ENCODE data around the gene TEKT2.

DNA sequence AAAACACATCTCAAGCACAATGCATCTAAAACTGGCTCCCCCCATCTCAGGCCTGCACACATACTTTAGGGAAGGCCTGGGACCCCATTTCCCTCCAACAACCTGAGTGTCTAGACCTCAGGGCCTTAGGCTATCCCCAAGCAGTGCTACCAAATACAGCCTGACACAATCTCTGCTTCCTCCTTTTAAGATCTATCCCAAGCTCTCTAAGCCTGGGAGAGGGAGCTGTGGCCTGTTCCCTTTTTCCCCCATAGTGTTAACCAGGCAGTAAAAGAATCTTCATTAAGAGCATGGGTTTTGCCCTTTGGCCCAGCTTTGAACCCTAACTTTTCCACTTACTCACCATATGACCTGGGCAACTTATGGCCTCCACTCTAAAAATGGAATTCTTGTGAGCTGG lies 51.9 kb downstream of the TEKT2 start:
- TF ChIP-seq, protein P1, sequence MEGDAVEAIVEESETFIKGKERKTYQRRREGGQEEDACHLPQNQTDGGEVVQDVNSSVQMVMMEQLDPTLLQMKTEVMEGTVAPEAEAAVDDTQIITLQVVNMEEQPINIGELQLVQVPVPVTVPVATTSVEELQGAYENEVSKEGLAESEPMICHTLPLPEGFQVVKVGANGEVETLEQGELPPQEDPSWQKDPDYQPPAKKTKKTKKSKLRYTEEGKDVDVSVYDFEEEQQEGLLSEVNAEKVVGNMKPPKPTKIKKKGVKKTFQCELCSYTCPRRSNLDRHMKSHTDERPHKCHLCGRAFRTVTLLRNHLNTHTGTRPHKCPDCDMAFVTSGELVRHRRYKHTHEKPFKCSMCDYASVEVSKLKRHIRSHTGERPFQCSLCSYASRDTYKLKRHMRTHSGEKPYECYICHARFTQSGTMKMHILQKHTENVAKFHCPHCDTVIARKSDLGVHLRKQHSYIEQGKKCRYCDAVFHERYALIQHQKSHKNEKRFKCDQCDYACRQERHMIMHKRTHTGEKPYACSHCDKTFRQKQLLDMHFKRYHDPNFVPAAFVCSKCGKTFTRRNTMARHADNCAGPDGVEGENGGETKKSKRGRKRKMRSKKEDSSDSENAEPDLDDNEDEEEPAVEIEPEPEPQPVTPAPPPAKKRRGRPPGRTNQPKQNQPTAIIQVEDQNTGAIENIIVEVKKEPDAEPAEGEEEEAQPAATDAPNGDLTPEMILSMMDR (IDR thresholded peaks at IDR 0.05), result no peak
- TF ChIP-seq, protein P2, sequence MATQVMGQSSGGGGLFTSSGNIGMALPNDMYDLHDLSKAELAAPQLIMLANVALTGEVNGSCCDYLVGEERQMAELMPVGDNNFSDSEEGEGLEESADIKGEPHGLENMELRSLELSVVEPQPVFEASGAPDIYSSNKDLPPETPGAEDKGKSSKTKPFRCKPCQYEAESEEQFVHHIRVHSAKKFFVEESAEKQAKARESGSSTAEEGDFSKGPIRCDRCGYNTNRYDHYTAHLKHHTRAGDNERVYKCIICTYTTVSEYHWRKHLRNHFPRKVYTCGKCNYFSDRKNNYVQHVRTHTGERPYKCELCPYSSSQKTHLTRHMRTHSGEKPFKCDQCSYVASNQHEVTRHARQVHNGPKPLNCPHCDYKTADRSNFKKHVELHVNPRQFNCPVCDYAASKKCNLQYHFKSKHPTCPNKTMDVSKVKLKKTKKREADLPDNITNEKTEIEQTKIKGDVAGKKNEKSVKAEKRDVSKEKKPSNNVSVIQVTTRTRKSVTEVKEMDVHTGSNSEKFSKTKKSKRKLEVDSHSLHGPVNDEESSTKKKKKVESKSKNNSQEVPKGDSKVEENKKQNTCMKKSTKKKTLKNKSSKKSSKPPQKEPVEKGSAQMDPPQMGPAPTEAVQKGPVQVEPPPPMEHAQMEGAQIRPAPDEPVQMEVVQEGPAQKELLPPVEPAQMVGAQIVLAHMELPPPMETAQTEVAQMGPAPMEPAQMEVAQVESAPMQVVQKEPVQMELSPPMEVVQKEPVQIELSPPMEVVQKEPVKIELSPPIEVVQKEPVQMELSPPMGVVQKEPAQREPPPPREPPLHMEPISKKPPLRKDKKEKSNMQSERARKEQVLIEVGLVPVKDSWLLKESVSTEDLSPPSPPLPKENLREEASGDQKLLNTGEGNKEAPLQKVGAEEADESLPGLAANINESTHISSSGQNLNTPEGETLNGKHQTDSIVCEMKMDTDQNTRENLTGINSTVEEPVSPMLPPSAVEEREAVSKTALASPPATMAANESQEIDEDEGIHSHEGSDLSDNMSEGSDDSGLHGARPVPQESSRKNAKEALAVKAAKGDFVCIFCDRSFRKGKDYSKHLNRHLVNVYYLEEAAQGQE (IDR thresholded peaks at IDR 0.05), result no peak
- TF ChIP-seq MAZ (IDR thresholded peaks at IDR 0.05; ENCODE audit: borderline replicate concordance, low read depth, low read length) (no peak), RFX5 (IDR thresholded peaks at IDR 0.05) (no peak), BHLHE40 (IDR thresholded peaks at IDR 0.05; ENCODE audit: low read depth, low read length) (no peak), RNF2 (IDR thresholded peaks at IDR 0.05; ENCODE audit: borderline replicate concordance, low read depth) (no peak)
